Myocyte (in vitro differentiated cells): ENCODE data around the gene TNIK. TPM values are rescaled to one million over a fixed set of nuclear protein-coding genes. Genes with fewer than 3 reads are reported as not detected.

Experiments
- DNase-seq: peaks from one replicate; pipeline ENCODE4 v3.0.0-alpha.2; 2012; ENCODE audit warnings: low read depth
- total RNA-seq: library from RNA; depleted of rRNA; stranded (reverse); fragments of >200 nt; gene quantifications from 2 replicates; pipeline ENCODE4 v1.2.3, GENCODE V29; 2014

The TNIK gene
- total RNA-seq, 1 donor from 2014 or later, result 6.7 TPM

DNA sequence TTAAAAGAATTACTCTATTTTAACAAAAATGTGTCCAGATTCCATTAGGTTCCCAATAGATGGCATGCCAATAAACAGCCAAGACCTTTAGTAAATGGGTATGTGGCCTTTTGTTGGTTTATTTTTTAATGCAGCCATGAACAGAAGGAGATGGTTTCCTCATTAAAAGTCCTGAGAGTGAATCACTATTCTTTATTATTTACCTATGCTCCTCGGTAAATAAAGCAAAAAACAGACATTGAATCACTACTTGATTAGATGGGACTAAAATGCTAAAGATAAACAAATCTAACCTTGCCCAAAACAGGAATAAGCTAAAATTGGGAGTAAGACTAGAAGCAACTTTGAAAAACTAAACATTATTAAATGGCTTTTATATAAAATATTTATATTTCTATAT lies 94.2 kb downstream of the TNIK start:
- DNase-seq, result no peak

GRCh38 chr3:171365489-171365888 lies 94.7 kb downstream of the TNIK start:
- DNase-seq, result no peak

GRCh38 chr3:171364500-171364899 lies 95.7 kb downstream of the TNIK start:
- no peak for DNase-seq

- DNase-seq, result no peak
Observed at GRCh38 chr3:171363202-171363601, 97.0 kb downstream of the TNIK start.

GRCh38 chr3:171362575-171362974 lies 97.6 kb downstream of the TNIK start:
- DNase-seq, result no peak

GRCh38 chr3:171358881-171359198 lies 101.4 kb downstream of the TNIK start:
- DNase-seq, result no peak

- DNase-seq, result no peak
Observed at GRCh38 chr3:171358181-171358880, 101.9 kb downstream of the TNIK start.

- DNase-seq, result no peak
Observed at GRCh38 chr3:171357721-171358120, 102.5 kb downstream of the TNIK start.

DNA sequence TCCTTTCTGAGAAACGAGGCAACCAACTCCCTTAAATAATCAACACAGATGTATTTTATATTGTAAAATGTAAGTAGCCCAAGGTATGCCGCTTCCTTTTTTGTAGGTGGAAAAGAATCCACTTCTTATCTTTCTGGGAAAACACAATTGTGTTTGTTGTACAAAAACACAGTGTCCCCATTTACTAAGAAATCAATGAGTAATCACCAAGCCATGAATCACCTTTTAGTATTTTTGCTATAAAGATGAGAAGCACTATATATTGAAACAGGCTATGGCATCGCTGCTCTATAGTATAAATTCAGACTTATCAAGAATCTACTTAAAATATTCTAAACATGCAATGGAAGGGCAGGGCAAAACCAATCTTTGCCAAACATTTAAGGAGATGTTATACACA lies 104.0 kb downstream of the TNIK start:
- no peak for DNase-seq

GRCh38 chr3:171354706-171355582 lies 105.3 kb downstream of the TNIK start:
- DNase-seq, result no peak

DNA sequence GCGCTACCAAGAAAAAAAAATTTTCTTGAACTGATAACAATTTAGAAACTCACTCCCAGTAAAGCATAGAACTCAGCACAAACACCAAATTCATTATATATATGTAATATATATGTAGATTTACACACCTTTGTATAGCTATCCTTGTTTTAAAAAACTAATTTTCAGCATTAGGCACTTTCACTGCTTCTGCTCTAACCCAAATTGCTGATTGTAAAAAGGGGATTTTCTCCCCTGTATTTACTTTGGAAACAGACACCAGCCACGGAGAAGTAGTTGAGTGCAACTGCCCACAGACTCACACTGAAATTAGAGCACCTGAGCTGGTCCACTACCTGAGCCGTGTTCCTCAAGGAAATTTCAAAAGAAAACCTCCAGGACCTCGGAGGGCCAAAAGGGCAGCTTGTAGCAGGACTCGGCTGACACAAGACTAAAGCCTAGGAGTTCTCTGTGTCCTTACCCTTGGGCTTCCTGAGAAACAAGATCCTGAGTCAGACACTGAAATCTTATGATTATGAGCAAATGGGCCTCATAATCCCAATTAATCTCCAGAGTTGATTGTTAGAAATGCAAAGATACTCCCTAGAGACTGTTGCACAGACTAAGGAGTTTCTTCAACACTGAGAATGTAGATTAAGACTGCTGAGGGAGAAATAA lies 106.0 kb downstream of the TNIK start:
- no peak for DNase-seq

- DNase-seq, result no peak
Observed at GRCh38 chr3:171353423-171353822, 106.8 kb downstream of the TNIK start.

DNA sequence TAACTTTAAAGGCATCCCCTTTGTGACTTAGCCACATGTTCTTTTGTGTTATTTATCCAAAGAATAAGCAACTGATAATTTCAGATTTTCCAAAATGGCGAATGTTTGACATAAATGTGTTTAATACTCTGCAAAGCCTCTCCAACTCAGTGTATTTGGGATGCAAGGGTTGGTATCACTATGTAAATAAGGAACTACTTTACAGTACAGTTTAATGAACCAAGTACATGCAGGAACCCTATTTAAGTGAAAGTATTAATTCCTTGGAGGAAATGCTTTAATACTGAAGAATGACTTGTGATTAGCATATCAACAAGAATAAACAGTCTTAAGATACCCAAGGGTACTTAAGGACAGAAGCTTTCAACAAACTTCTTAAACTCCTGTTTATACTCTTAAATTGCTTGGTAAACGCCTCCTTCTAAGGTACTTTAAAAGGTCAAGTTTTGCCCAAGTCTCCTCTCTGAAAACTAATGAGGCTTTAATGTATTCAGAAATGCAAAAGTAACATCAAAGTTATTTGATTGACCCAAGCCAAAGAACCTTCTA lies 107.7 kb downstream of the TNIK start:
- DNase-seq, result no peak

- peak; percentile 93 for DNase-seq
Observed at GRCh38 chr3:171351676-171352075, 108.5 kb downstream of the TNIK start.

DNA sequence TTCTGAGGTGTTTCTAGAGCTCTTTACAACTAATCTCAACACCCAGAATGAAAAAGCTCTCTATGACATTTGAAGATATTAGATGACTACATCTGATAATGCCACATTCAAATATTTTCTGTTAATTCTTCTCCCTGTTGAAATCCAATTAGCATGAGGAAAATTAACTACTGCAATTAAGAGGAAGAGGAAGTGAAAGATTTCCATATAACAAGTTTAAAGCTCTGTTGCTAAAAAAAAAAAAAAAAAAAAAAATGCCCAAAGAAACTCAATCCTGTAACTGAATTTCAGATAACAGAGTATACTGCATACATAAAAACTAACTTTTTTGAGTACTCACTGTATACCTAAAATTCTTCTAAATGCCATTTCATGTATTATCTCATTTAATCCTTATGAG lies 109.8 kb downstream of the TNIK start:
- no peak for DNase-seq

DNA sequence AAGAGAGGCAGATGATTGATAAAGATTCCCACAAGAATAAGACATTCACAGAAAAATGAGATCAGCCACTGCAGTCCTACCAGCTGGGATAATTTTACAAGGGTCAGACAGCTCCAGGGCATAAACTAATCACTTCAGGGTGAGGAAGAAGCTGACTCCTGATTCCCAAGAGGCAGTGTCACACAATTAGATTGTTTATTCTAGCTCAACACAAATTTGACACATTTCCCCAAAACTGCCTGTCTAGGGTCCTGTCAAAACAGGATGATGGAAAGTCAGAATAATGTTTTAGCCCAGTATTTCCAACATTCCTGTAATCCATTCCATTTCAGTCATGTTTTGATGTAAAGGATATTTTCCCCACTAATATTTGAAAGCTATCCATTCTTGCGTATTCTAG lies 110.8 kb downstream of the TNIK start:
- no peak for DNase-seq

DNA sequence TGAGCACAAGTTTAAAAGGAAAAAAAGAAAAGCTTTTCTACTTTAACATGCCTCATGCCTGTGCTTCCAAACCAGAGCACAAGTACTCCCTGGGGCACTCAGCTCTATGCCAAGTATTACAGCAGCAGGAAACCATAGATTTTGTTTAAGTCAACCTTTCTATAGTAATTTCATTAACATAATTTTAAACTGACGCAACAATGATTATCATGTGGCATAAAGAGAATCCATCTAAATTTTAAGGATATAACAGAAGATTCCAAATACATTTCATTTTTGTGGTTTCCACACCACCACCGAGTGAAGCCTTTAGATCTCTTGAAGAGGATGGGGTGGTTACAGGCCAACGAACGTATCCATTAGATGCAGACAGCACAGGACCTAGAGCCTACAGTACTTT lies 112.1 kb downstream of the TNIK start:
- no peak for DNase-seq

DNA sequence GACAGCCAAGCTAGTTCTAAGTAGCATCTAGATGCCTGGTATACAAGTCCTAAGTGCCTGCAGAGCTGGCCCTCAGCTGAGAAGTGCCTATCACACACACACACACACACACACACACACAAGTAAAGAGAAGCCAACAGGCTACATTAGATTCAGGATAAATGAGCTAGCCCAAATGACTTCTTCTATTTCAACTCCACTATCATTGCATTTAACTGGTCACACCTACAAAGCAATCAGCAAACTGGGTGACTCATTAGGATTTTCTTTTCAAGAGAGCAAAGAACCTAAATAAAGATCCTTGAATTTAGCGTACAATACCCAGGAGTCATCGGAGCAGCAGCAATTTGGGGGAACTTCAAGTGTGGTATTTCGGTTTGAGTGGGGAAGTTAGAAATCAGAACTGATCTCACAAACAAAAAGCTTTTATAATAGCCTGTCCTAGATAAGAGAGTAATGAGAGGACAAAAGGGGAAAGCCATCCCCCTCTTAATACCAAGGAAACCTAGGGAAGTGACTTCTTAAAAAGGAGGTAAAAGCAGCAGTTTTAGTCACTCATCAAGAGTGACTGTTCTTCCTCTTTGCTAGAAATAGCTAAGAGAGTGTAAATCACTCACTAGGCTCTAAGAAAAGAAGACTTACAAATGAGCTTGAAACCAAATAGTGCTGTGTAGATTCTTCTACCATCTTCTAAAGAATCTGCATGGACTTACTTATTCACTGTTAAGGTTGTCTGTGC lies 112.7 kb downstream of the TNIK start:
- DNase-seq, result no peak

DNA sequence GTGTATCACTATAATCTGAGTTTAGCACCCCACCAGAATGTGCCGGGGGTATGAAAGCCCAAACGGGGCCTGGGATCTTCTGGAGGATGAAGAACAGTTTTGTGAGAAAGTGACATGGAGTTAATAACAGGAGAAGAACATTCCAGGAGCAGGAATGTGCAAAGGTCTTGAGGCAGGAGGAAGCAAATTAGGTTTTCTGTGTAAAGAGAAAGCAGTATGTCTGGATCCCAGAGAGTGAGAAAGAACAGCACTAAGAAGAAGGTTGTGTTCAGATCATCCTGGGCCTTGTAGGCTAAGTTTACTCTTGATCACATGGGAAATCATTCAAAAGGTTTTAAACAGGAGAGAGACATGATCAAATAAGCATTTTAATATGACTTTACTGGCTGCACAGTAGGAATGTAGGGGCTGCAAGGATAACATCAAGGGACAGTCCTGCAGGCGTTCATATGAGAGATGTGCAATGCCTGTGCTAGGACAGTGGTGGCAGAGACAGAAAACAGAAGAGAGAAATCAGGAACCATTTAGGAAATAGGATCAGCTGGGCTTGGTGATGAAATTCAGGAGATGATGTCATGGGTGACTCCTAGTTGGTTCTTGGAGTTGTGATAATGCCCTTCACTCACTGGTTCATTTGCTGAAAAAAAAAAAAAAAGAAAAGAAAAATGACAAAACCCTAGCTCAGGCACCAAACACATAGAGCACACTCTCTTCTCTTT lies 113.5 kb downstream of the TNIK start:
- DNase-seq, result no peak

GRCh38 chr3:171346019-171346418 lies 114.2 kb downstream of the TNIK start:
- DNase-seq, result no peak
